22Rv1 (cell line): Measurements from ENCODE around the gene SLC12A8.

Source experiments
- H3K27ac ChIP-seq: fragments of 450-650 bp; 2 replicates; pipeline ENCODE4 v1.5.1; 2017
- ZFX ChIP-seq: fragments of 450-650 bp; IDR thresholded peaks from 2 replicates; pipeline ENCODE4 v1.6.1; 2017; ENCODE audit warnings: antibody characterized with exemption, borderline replicate concordance
- TF ChIP-seq, protein P1 (sequence below): fragments of 450-650 bp; IDR thresholded peaks from 2 replicates; pipeline ENCODE4 v1.5.1; 2017; ENCODE audit warnings: mild to moderate bottlenecking

Gene SLC12A8

DNA sequence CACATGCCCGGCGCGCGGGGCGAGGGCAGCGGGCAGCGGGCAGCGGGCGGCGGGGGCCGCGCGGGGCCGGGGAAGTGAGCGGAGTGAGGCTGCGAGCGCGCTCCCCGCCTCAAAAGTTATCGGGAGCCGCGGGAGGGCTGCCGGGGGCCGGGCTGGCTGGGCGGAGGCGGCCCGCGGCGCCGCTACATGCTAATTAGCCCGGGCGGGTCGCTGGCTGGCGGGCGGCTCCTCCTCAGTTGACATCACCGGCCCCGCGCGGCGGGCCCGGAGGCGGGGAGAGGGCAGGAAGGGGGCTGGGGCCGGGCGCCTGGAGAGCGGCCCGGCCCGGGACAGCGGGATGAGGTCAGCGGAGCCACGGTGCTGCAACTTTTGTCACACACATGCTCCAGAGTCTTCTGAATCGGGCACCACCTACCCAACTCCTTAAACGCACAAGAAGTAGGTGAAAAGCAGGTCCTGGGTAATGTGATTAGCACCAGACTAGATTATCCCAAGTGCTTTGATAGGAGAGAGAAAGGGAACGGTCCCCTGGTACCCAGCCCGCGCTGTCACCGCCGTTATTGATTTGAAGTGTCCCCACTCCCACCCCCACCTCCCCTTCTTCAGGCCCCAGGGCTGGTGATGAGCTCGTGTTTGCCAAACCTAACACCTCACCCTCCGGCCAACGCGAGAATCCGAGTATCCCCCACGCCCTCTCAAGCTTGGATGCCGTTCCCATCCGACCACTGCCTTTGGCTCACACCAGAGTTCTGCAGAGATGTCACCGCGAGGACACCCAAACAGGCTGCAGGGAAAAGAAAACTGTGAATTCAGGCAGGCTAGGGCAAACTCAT lies 156.4 kb downstream of the SLC12A8 start, which contains the start of gene HEG1:
Gene HEG1, minus strand, starts transcription at position 85 of the 833 bp plus-strand sequence. CDS start 107 bp downstream, outside the sequence.
- H3K27ac ChIP-seq: no peak within 1 kb of the TSS

DNA sequence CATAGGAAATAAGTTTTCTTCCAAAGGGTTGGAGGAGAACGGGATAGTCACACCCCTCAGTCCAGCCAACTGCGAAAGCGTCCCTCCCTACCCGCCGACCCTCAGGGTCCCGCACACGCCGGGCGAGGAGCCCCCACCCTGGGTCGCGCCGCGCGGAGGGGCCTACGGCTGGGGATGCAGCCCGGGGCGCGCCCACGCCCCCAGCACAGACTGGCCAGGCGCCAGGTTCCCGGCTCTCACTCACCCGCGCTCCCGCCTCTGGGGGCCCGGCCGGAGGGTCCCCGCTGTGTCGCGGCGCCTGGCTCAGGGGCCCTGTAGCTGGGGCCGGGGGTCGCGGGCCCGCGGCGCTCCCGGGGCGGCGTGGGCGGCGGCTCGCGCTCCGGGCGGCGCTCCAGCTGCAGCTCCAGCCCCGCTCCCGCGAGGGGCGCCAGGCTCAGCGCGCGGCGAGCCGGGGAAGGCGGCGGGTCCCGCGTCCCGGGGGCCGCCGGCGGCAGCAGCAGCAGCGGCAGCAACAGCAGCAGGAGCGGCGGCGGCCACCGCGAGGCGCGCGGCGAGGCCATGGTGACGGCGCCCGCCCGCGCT lies 157.1 kb downstream of the SLC12A8 start:
- no peak for TF ChIP-seq ZFX
- TF ChIP-seq, protein P1, sequence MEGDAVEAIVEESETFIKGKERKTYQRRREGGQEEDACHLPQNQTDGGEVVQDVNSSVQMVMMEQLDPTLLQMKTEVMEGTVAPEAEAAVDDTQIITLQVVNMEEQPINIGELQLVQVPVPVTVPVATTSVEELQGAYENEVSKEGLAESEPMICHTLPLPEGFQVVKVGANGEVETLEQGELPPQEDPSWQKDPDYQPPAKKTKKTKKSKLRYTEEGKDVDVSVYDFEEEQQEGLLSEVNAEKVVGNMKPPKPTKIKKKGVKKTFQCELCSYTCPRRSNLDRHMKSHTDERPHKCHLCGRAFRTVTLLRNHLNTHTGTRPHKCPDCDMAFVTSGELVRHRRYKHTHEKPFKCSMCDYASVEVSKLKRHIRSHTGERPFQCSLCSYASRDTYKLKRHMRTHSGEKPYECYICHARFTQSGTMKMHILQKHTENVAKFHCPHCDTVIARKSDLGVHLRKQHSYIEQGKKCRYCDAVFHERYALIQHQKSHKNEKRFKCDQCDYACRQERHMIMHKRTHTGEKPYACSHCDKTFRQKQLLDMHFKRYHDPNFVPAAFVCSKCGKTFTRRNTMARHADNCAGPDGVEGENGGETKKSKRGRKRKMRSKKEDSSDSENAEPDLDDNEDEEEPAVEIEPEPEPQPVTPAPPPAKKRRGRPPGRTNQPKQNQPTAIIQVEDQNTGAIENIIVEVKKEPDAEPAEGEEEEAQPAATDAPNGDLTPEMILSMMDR: peak; percentile 44
- H3K27ac ChIP-seq: no peak overlapping the region

More for the DNA sequence above, 156.4 kb downstream of the SLC12A8 start, which contains the start of gene HEG1:
- TF ChIP-seq, protein P1: peak; percentile 18; the same call in 1 of the 2 replicates
- TF ChIP-seq ZFX: no peak

DNA sequence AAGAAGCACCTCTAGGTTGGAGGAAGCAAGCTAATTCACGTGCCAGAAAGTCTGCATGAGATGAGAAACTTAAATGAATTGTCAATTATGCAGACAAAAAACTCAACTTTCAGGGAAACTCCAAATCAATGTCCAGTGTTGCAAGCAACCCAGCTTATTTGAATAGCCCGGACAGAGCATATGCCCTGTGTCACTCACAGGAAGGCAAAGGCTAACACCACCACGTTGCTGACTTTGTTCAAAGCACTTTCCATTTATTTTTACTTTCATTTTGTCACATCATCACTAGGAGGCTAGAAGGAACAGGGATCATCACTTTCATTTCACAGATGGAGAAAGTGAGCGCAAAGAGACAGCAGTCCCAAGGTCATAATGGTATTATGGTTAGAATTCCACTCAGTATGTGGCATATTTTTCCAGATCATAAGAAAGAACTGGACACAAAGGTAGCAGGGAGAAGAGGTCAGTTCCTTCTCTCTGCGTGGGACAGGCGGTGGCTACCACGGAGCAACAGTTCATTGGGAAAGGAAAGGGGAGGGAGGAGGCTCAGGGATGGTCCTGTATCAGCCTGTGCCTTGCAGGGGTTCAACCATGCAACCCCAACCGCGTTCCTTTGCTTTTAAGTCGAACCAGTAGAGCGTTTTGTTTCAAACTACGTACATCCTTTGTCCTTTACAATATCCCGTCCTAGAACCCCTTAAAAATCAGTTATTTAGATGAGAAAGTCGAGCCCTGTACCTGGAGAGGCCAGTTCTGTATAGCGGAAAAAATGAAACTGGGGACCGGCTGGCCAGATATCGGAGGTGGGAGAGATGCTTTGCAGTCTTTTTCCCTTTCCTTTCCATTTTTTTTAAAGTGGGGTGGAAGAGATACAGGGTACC lies 157.9 kb downstream of the SLC12A8 start:
- TF ChIP-seq ZFX: no peak
- TF ChIP-seq, protein P1: no peak
- H3K27ac ChIP-seq: no peak overlapping the region

DNA sequence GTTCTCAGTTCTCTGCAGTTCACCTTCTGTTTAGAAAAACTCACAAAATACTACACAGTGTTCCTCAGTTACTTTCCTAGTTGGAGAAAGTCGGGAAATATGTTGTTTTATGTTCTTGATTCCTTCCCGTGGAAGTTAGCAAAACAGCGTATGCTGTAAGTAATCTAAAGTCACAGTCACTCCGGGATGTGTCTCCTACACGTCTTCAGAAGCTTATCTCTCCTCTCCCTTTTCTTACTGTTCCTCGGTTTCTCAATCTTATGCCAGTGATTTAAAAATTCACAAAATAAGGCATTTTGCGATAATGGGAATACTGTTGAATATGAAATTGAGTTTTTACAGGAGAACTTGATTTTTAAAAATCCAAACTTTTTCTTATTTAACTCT lies 158.5 kb downstream of the SLC12A8 start:
- H3K27ac ChIP-seq: no peak overlapping the region

DNA sequence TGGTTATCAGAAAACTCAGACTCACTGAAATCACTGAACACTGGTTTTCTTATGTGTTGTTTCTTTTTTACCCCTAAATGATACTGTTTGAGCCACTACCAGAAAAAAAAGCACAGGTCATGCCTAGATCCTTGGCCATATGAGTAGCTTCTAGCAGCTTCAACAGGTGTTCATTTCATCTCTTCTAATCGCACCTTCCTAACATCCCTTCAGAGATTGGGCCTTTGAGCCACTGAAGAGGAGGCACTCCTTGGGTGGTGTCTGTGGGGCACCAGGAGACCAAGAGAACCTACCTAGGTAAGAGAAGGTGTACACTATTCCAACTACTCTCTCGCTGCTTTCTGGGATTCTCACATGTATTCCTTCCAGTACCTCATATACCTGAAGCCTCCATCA lies 159.2 kb downstream of the SLC12A8 start:
- no peak for TF ChIP-seq ZFX
- TF ChIP-seq, protein P1: no peak
- no peak overlapping the region for H3K27ac ChIP-seq

More for the DNA sequence above, 158.5 kb downstream of the SLC12A8 start:
- TF ChIP-seq ZFX: no peak
- TF ChIP-seq, protein P1: no peak

DNA sequence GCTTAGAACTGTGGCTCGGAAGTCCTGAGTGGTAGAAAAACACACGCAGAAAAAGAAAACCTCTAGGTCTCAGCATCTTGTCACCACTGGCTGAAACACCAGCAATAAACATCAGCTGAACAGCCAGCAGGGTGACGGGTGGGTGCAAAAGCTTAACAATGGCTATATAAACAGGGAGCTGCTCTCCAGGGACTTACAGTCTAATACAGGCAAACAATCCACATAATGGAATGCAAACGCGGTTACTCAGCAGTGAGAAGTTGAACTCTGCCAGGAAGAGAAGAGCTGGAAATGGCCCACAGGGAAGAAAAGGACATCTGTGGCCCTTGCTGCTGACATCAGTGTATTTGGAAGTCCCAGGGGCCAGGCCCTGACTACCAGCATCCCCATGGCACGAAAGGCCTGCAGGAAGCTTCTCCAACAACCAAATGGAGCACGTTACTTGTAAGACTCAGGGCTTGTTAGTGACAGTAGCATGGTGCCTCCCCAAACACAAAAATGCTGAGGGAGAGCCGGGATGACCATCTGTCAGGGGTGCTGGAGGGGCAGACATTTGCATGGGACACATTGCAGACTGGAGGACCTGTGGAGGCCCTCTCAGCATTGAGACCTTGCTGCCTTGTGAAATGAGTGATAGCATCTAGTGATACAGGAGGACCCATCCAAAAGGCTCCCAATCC lies 159.8 kb downstream of the SLC12A8 start:
- no peak overlapping the region for H3K27ac ChIP-seq
- TF ChIP-seq ZFX: no peak
- TF ChIP-seq, protein P1: no peak
